Glomerular endothelial cell (primary cell): ENCODE data around the gene CENPE. TPM values are rescaled to one million over a fixed set of nuclear protein-coding genes. Genes with fewer than 3 reads are reported as not detected.
"Not testable (repeated sequence)": the region's sequence is repeated elsewhere in the genome, so short reads cannot be mapped to it uniquely, and the experiment has no call there.

Source experiments
- DNase-seq: peaks from one replicate; pipeline ENCODE4 v3.0.0-alpha.2; 2011; ENCODE audit warnings: low read depth, low spot score; ENCODE audit errors: extremely low read depth
- total RNA-seq: library from RNA; depleted of rRNA; stranded (reverse); fragments of >200 nt; gene quantifications from 2 replicates; pipeline ENCODE4 v1.2.3, GENCODE V29; 2015

Gene CENPE
- total RNA-seq, result 3.9 and 8.1 TPM in 2 replicates

- peak; percentile 64 for DNase-seq
These were observed at the start of gene CENPE for GRCh38 chr4:103198111-103198765. Gene CENPE (minus strand): TSS chr4:103198343. CDS start chr4:103198319, 24 bp downstream.

DNA sequence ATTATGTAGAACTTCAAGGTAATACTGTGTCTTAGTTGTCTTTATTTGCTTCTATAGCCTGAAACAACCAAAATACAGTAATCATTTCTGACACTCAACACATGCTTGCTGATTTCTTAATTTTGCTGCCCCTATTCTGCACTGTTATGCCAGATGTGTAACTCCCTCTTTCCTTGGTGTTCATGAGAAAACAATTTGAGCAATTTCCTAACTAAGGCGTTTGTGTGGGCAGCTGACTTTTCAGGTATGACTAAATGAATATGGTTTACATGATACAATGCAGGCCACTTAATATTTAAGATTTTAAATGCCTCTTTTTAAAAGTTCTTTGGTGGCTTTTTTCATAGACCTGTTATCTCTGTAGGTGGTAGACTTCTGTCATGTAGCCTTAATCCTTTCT lies 46.1 kb upstream of the CENPE start:
- no peak for DNase-seq

GRCh38 chr4:103230938-103231337 lies 32.8 kb upstream of the CENPE start:
- not testable (repeated sequence) for DNase-seq

DNA sequence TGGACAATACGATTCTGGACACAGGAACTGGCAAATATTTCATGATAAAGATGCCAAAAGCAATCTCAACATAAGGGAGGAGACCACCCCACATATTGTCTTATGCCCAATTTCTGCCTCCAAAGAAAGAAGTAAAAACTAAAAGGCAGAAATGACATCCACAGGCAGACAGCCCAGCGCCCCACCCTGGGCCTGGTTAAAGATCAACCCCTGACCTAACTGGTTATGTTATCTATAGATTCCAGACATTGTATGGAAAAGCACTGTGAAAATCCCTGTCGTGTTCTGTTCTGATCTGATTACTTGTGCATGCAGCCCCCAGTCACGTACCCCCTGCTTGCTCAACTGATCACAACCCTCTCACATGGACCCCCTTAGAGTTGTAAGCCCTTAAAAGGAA lies 25.4 kb upstream of the CENPE start:
- DNase-seq, result not testable (repeated sequence)

GRCh38 chr4:103207673-103208072 lies 9.5 kb upstream of the CENPE start:
- DNase-seq, result no peak

- no peak for DNase-seq
These were observed 6.0 kb upstream of the CENPE start for GRCh38 chr4:103204111-103204510.

GRCh38 chr4:103201724-103202123 lies 3.6 kb upstream of the CENPE start:
- DNase-seq, result no peak

GRCh38 chr4:103201253-103201652 lies 3.1 kb upstream of the CENPE start:
- no peak for DNase-seq

DNA sequence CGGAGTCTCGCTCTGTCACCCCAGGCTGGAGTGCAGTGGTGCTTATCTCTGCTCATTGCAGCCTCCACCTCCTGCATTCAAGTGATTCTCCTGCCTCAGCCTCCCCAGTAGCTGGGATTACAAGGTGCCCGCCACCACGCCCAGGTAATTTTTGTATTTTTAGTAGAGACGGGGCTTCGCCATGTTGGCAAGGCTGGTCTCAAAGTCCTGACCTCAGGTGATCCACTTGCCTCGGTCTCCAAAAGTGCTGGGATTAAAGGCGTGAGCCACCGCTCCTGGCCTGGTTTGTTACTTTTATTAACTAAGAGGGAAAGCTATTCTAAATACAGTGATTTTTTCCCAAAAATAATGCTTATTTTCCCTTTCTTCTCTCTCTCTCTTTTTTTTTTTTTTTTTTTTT lies 866 bp upstream of the CENPE start:
- no peak for DNase-seq

DNA sequence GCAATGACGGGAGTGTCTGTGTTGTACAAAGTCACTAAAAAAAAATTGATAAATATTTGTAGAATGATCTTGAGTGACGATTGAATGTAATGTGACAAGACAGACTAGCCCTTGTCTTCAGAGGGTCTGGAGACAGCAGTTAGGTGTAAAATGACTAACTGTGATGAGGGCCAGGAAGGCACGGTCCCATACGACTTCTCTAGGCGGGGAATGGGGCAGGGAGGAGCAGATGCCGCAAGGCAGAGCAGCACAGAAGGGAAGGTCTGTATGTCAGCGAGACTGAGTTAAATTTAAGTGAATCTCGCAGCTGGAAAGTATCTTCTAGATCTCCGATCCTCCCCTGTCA lies 405 bp downstream of the CENPE start:
- no peak for DNase-seq

DNA sequence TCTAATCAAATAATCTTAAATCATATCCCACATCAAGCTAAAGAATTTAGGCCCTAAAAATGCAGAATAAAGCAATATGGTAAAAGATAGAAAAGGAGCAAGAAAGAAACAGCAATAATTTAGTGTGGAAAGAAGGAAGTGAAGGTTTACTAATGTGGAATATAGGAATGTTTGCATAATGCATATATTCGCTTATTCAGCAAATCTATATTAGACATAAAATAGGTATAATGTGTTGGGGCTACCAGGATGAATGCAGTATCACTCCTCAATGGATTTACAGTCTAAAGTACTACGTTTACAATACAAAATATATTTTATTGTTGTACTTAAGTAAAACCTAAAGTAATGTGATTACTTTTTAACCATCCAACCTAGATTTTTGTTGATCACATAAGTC lies 4.7 kb downstream of the CENPE start:
- no peak for DNase-seq

DNA sequence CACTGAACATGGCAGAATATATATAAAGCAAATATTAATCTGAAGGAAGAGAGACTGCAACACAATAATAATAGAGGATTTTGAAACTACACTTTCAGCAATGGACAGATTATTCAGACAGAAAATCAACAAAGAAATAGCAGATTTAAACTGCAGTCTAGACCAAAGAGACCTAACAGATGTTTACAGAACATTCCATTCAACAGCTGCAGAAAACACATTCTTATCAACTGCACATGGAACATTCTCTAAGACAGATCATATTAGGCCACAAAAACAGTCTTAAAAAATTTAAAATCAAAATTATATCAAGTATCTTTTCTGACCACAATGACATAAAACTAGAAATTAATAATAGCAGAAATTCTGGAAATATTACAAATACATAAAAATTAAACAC lies 27.1 kb downstream of the CENPE start:
- no peak for DNase-seq

- DNase-seq, result not testable (repeated sequence)
These were observed 28.4 kb downstream of the CENPE start for GRCh38 chr4:103169750-103170149.

DNA sequence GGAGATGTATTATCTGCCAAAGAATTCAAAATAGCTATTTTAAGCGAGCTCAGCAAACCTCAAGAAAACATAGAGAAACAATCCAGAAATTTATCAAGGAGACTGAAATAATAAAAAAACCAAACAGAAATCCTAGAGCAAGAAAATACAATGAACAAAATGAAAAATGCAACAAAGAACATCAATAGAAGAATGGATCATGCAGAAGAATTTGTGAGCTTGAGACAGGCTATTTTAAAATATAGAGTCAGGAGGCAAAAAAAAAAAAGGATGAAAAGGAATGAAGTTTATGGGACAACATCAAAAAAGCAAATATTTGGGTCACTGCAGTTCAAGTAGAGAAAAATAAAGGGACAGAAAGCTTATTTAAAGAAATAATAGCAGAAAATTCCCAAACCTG lies 29.1 kb downstream of the CENPE start:
- DNase-seq, result no peak

- DNase-seq, result no peak
These were observed 36.0 kb downstream of the CENPE start for GRCh38 chr4:103162176-103162575.

DNA sequence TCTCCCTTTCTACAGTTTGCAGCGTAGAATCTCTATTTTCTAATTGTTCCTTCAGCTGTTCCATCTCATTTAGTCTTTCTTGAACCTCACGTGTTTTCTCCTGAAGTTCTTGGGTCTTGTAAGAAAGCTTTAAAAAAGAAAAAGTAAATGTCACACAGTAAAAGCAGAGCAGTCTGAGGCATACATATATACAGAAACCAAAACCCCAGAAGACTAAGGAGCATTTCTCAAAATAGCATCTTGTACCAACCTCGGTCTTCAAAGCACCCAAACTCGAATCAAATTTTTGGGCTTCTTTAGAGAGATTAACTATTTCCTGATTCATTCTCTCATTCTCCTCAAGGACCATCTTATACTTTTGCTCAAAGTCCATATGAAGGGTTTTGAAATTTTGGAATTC lies 39.4 kb downstream of the CENPE start:
- no peak for DNase-seq

DNA sequence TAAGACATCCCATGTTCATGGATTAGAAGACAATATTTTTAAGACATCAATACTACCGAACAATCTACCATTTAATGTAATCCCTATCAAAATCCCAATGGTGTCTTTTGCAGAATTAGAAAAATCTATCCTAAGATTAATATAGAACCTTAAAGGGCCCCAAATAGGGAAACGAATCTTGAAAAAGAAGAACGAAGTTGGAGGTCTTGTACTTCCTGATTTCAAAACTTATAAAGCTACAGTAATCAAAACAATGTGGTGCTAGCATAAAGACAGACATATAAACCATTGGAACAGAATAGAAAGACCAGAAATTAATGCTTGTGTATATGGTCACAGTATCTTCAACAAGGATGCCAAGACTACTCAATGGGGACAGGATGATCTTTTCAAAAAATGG lies 42.0 kb downstream of the CENPE start:
- no peak for DNase-seq

- no peak for DNase-seq
These were observed 45.8 kb downstream of the CENPE start for GRCh38 chr4:103152381-103152780.

- DNase-seq, result no peak
These were observed 47.5 kb downstream of the CENPE start for GRCh38 chr4:103150677-103151076.

- no peak for DNase-seq
These were observed 53.2 kb downstream of the CENPE start for GRCh38 chr4:103144926-103145325.

DNA sequence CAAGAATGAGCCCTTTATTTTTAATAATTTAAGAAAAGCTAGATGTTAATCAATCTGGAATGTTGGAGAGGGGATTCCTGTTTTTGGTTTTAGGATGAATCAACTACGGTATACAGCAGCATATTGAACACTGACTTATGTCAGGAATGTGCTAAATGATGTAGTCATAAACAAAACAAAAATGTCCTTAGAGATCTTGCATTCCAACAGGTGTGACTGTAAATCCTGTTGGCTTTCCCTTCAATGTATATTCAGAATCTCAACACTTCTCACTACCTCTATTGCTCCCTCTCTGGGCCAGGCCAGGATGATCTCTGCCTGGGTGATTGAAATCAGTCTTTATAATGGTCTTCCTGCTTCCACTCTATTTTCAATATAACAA lies 60.7 kb downstream of the CENPE start:
- peak; percentile 54 for DNase-seq

DNA sequence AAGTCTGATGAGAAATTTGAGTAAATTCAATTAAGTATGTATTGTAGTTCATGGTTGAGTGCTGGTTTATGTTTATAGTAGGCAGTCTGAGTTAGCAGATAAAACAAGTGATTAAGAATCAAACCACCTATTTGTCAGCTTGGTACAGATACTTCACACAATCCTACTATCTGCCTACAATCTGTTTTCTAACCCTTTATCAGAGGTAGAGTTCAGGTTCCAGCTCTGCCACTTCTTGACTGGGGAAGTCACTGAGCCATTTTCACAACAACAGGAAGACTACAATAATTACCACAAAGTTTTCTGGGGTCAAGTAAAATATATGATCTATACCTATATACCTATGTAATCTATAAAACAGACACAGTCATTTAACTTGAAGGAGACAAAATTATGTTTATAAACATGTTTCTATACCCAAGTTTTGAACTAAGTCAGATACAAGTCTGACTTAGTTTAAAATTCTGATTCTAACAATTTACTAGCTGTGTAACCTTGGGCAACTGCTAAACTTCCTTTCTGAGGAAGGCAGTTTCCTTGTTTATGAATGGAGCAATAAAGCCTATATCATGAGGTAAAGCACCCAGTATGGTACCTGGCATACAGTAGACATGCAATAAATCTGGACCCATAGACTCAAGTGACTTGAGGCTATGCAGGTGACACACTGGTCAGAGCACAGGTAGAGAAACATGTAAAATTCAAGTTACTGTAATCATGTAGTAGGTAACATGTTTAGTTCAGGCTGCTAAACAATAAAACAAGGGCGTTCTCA lies 61.3 kb downstream of the CENPE start:
- DNase-seq, result peak; percentile 31

DNA sequence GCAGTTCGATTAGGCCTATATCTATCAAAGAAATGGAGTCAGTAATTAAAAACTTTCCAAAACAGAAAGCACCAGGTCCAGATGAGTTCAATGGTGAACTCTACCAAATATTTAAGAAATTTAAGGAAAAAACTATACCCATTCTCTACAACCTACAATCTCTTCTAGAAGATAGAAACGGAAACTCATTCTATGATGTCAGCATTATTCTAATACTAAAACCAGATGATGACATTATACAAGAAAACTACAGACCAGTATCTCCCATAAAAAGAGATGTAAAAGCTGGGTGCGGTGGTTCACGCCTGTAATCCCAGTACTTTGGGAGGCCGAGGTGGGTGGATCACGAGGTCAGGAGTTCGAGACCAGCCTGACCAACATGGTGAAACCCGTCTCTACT lies 69.0 kb downstream of the CENPE start:
- DNase-seq, result no peak
